Large intestine (tissue), 3 donors: ENCODE data around the gene COL6A3. TPM values are rescaled to one million over a fixed set of nuclear protein-coding genes. Genes with fewer than 3 reads are reported as not detected.

Experiments
- DNase-seq, 2 donors: peaks; one replicate each; pipeline versions ENCODE4 v3.0.0 to v3.0.0-alpha.2; 2013
- H3K27ac ChIP-seq: one replicate; pipeline ENCODE4 v1.5.1; 2013; ENCODE audit warnings: low read length
- H3K27me3 ChIP-seq: 2 replicates; pipeline ENCODE4 v1.6.1; 2013; ENCODE audit warnings: low read length; ENCODE audit not compliant: control insufficient read depth, insufficient read depth
- H3K36me3 ChIP-seq: 2 replicates; pipeline ENCODE4 v1.6.1; 2013; ENCODE audit warnings: low read length; ENCODE audit not compliant: control insufficient read depth, insufficient read depth
- H3K4me1 ChIP-seq: one replicate; pipeline ENCODE4 v1.6.1; 2013; ENCODE audit warnings: low read length; ENCODE audit not compliant: control insufficient read depth, insufficient read depth
- H3K4me3 ChIP-seq: one replicate; pipeline ENCODE4 v1.5.1; 2013; ENCODE audit warnings: low read length
- H3K9me3 ChIP-seq: one replicate; pipeline ENCODE4 v1.6.1; 2013; ENCODE audit warnings: mild to moderate bottlenecking, low read depth, low read length, moderate library complexity; ENCODE audit not compliant: control insufficient read depth
- WGBS: methylation state at CpG from one replicate; pipeline ENCODE4 v1.1.5; 2013; ENCODE audit warnings: low lambda C conversion rate; ENCODE audit not compliant: insufficient coverage; 5-methylcytosine and 5-hydroxymethylcytosine counted together
- polyA plus RNA-seq: library from polyadenylated mRNA; unstranded; fragments of 120-200 nt; gene quantifications from one replicate; pipeline ENCODE4 v1.2.1, GENCODE V29; 2013

The COL6A3 gene
- polyA plus RNA-seq, 1 donor: 127 TPM

- Histone ChIP-seq H3K4me1 (peaks cover 12% of the 10 kb centered on the region), H3K4me3 (no peak overlapping the region), H3K9me3 (no peaks in the 10 kb centered on the region), H3K36me3 (no peaks in the 10 kb centered on the region), H3K27ac (no peak overlapping the region), H3K27me3 (peaks cover 14% of the 10 kb centered on the region)
- no peak for DNase-seq
- WGBS: 93% methylated on average over 5 of the region's 26 CpGs
Observed at GRCh38 chr2:237445611-237446337, 31.8 kb upstream of the COL6A3 start.

- Histone ChIP-seq H3K4me1 (peaks cover 2% of the 10 kb centered on the region), H3K4me3 (no peak overlapping the region), H3K9me3 (no peaks in the 10 kb centered on the region), H3K36me3 (no peaks in the 10 kb centered on the region), H3K27me3 (peaks cover 10% of the 10 kb centered on the region), H3K27ac (no peak overlapping the region)
- DNase-seq: no peak
- WGBS: no CpG with 5 or more reads among the region's 2 CpGs
Observed at GRCh38 chr2:237444071-237444470, 30.1 kb upstream of the COL6A3 start.

- peaks cover 8% of the 10 kb centered on the region for H3K27me3 ChIP-seq
- H3K27ac ChIP-seq: no peak overlapping the region
- no CpG with 5 or more reads among the region's 2 CpGs for WGBS
- peaks cover 10% of the 10 kb centered on the region for H3K4me1 ChIP-seq
- H3K36me3 ChIP-seq: no peaks in the 10 kb centered on the region
- H3K9me3 ChIP-seq: no peaks in the 10 kb centered on the region
- no peak overlapping the region for H3K4me3 ChIP-seq
- no peak for DNase-seq
Observed at GRCh38 chr2:237441605-237442274, 27.8 kb upstream of the COL6A3 start.

DNA sequence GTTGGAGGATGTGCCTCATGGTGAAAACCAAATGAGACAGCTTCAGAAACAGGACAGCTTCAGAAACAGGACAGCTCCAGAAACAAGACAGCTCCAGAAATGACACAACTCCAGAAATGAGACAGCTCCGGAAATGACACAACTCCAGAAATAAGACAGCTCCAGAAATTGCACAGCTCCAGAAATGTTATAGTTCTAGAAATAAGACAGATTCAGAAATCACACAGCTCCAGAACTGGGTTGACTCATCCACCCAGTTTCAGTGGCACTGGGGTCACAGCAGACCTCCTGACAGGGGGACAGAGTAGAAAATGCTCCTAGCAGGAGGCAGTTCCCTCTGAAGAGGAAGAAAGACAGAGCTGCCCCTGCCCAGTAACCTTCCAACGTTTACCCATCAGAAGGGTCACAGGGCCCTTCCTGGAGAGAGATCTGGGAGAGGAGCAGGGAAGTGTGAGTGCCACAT lies 26.9 kb upstream of the COL6A3 start:
- H3K36me3 ChIP-seq: no peaks in the 10 kb centered on the region
- no peak overlapping the region for H3K4me3 ChIP-seq
- H3K4me1 ChIP-seq: peaks cover 10% of the 10 kb centered on the region
- DNase-seq: no peak
- peaks cover 8% of the 10 kb centered on the region for H3K27me3 ChIP-seq
- H3K27ac ChIP-seq: no peak overlapping the region
- no peaks in the 10 kb centered on the region for H3K9me3 ChIP-seq
- no CpG with 5 or more reads among the region's 2 CpGs for WGBS

- peak; percentile 66 to 88 for DNase-seq
- H3K9me3 ChIP-seq: no peaks in the 10 kb centered on the region
- peaks cover 20% of the 10 kb centered on the region for H3K27me3 ChIP-seq
- peaks cover 10% of the 10 kb centered on the region for H3K4me1 ChIP-seq
- H3K36me3 ChIP-seq: no peaks in the 10 kb centered on the region
- no peak overlapping the region for H3K4me3 ChIP-seq
- peak overlapping the region; percentile 25 for H3K27ac ChIP-seq
- WGBS: no CpG with 5 or more reads among the region's 8 CpGs
Observed at GRCh38 chr2:237438080-237438940, 24.3 kb upstream of the COL6A3 start.

GRCh38 chr2:237437566-237437965 lies 23.6 kb upstream of the COL6A3 start:
- no peak overlapping the region for H3K27ac ChIP-seq
- WGBS: no CpG with 5 or more reads among the region's 5 CpGs

DNA sequence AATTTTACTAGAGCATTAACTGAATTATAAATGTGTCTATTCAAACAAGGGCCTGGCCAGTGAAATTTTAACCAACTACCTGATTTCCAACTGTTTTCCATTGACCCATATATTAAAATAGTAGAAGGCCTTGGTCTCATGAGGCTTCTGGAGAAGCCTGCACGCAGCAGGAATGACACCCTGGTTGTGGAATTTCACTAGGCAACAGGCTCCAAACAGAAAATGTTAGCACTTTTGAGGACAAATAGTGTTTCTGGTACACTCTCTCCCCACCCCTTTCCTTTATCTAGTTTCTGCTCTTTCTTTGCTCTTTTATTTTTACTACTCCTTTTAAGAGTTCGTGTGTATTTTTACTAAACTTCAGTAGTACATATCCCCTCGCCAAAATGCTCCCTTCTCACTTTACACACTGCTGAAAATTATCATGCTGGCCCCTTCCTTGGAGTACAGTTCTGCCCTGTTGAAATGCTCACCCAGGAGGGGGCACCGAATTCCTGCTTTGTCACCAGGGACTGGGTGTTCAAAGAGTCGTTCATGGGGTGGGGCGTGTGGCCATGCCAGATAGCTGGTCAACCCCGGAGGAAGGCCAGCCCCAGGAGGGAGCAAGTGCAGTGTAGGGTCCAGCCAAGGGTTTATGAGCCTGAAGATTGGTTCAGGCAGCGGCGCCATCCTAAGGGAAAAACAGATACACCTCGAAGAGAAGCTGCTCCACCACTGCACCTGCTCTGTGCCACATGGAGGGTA lies 22.1 kb upstream of the COL6A3 start:
- Histone ChIP-seq H3K4me3 (no peak overlapping the region), H3K36me3 (no peaks in the 10 kb centered on the region), H3K4me1 (peaks cover 10% of the 10 kb centered on the region), H3K9me3 (no peaks in the 10 kb centered on the region), H3K27me3 (peaks cover 26% of the 10 kb centered on the region), H3K27ac (no peak overlapping the region)
- 65% methylated on average over 2 of the region's 10 CpGs for WGBS
- DNase-seq: peak; percentile 15 to 39

More at GRCh38 chr2:237437566-237437965, 23.6 kb upstream of the COL6A3 start:
- Histone ChIP-seq H3K9me3 (no peaks in the 10 kb centered on the region), H3K4me1 (peaks cover 10% of the 10 kb centered on the region), H3K36me3 (no peaks in the 10 kb centered on the region), H3K27me3 (peaks cover 24% of the 10 kb centered on the region), H3K4me3 (no peak overlapping the region)
- DNase-seq: no peak

GRCh38 chr2:237434866-237435311 lies 20.9 kb upstream of the COL6A3 start:
- DNase-seq: peak in 1 of 2 donors; percentile 17

GRCh38 chr2:237433920-237434676 lies 20.1 kb upstream of the COL6A3 start:
- no peak overlapping the region for H3K27ac ChIP-seq
- no CpG with 5 or more reads among the region's 13 CpGs for WGBS

More at GRCh38 chr2:237434866-237435311, 20.9 kb upstream of the COL6A3 start:
- H3K27ac ChIP-seq: no peak overlapping the region
- peaks cover 23% of the 10 kb centered on the region for H3K27me3 ChIP-seq
- H3K36me3 ChIP-seq: no peaks in the 10 kb centered on the region
- H3K4me3 ChIP-seq: no peak overlapping the region
- WGBS: no CpG with 5 or more reads among the region's 14 CpGs
- H3K4me1 ChIP-seq: peaks cover 10% of the 10 kb centered on the region
- H3K9me3 ChIP-seq: no peaks in the 10 kb centered on the region

More at GRCh38 chr2:237433920-237434676, 20.1 kb upstream of the COL6A3 start:
- no peaks in the 10 kb centered on the region for H3K36me3 ChIP-seq
- H3K27me3 ChIP-seq: peaks cover 25% of the 10 kb centered on the region
- no peak for DNase-seq
- H3K4me3 ChIP-seq: no peak overlapping the region
- H3K9me3 ChIP-seq: no peaks in the 10 kb centered on the region
- H3K4me1 ChIP-seq: peaks cover 10% of the 10 kb centered on the region
